NCI-H82 (cell line): ENCODE measurements around the gene COL4A1.
A peak's percentile ranks its signal among the peaks of the same experiment; 100 is the strongest.

ENCODE experiments used
- DNase-seq: peaks from one replicate; lab custom pipeline; 2025; lab: John Stamatoyannopoulos, UW

Gene COL4A1

GRCh38 chr13:110220471-110220870 is 86.5 kb downstream of the COL4A1 start:
- DNase-seq: no peak

- DNase-seq: no peak
These were observed 88.3 kb downstream of the COL4A1 start for GRCh38 chr13:110218581-110219201.

GRCh38 chr13:110217811-110218210 is 89.1 kb downstream of the COL4A1 start:
- no peak for DNase-seq

- DNase-seq: no peak
These were observed 89.9 kb downstream of the COL4A1 start for GRCh38 chr13:110217085-110217484.

- no peak for DNase-seq
These were observed 90.4 kb downstream of the COL4A1 start for GRCh38 chr13:110216398-110217041.

GRCh38 chr13:110216006-110216397 is 91.0 kb downstream of the COL4A1 start:
- DNase-seq: no peak

GRCh38 chr13:110215606-110216005 is 91.4 kb downstream of the COL4A1 start:
- no peak for DNase-seq

GRCh38 chr13:110214637-110215036 is 92.3 kb downstream of the COL4A1 start:
- DNase-seq: no peak

GRCh38 chr13:110213461-110214074 is 93.4 kb downstream of the COL4A1 start:
- DNase-seq: no peak

- no peak for DNase-seq
These were observed 94.4 kb downstream of the COL4A1 start for GRCh38 chr13:110212529-110212928.

GRCh38 chr13:110211735-110212134 is 95.2 kb downstream of the COL4A1 start:
- no peak for DNase-seq

GRCh38 chr13:110211046-110211445 is 95.9 kb downstream of the COL4A1 start:
- no peak for DNase-seq

GRCh38 chr13:110210604-110210985 is 96.4 kb downstream of the COL4A1 start:
- peak; percentile 18 for DNase-seq

GRCh38 chr13:110209950-110210603 is 96.9 kb downstream of the COL4A1 start:
- DNase-seq: no peak

GRCh38 chr13:110208116-110208515 is 98.8 kb downstream of the COL4A1 start:
- no peak for DNase-seq

GRCh38 chr13:110206996-110207395 is 100.0 kb downstream of the COL4A1 start:
- no peak for DNase-seq

- DNase-seq: no peak
These were observed 100.8 kb downstream of the COL4A1 start for GRCh38 chr13:110206185-110206584.

- DNase-seq: peak; percentile 21
These were observed 105.8 kb downstream of the COL4A1 start for GRCh38 chr13:110201114-110201513.

- DNase-seq: no peak
These were observed 106.6 kb downstream of the COL4A1 start for GRCh38 chr13:110200276-110200870.

GRCh38 chr13:110199046-110199831 is 107.7 kb downstream of the COL4A1 start:
- no peak for DNase-seq

GRCh38 chr13:110197471-110197870 is 109.5 kb downstream of the COL4A1 start:
- DNase-seq: no peak

GRCh38 chr13:110197026-110197425 is 109.9 kb downstream of the COL4A1 start:
- DNase-seq: peak; percentile 48
